DMS 273 (cell line): ENCODE data around the gene RGS17.

Experiments used
- DNase-seq: peaks from one replicate; lab custom pipeline; 2025; ENCODE audit not compliant: unreplicated experiment; lab: John Stamatoyannopoulos, UW

The RGS17 gene

GRCh38 chr6:152957796-152958195, 173.3 kb downstream of the RGS17 start:
- DNase-seq = no peak
